Measurements from ENCODE around the gene B3GNT3.
"Not testable (repeated sequence)": the region's sequence is repeated elsewhere in the genome, so short reads cannot be mapped to it uniquely, and the experiment has no call there.

B3GNT3 gene

GRCh38 chr19:17766543-17767131 lies 28.3 kb upstream of the B3GNT3 start:
- no peak for DNase-seq (ENCODE audit: low read depth in 4 of 4, low spot score in 1 of 4)

- DNase-seq (ENCODE audit: low read depth in 4 of 4, low spot score in 1 of 4), result no peak
These were observed 27.4 kb upstream of the B3GNT3 start for GRCh38 chr19:17767559-17767958.

GRCh38 chr19:17770613-17771012 lies 24.3 kb upstream of the B3GNT3 start:
- no peak for DNase-seq (ENCODE audit: low read depth in 4 of 4, low spot score in 1 of 4)

- no peak for DNase-seq (ENCODE audit: low read depth in 4 of 4, low spot score in 1 of 4)
These were observed 22.8 kb upstream of the B3GNT3 start for GRCh38 chr19:17772172-17772571.

GRCh38 chr19:17775245-17775927 lies 19.6 kb upstream of the B3GNT3 start:
- peak in 1 of 4 experiments; percentile 35 for DNase-seq (ENCODE audit: low read depth in 4 of 4, low spot score in 1 of 4)

- no peak for DNase-seq (ENCODE audit: low read depth in 4 of 4, low spot score in 1 of 4)
These were observed 18.7 kb upstream of the B3GNT3 start for GRCh38 chr19:17775991-17776803.

GRCh38 chr19:17777840-17778239 lies 17.1 kb upstream of the B3GNT3 start:
- DNase-seq (ENCODE audit: low read depth in 4 of 4, low spot score in 1 of 4), result not testable (repeated sequence)

GRCh38 chr19:17778251-17778967 lies 16.5 kb upstream of the B3GNT3 start:
- DNase-seq (ENCODE audit: low read depth in 4 of 4, low spot score in 1 of 4), result peak in 3 of 4 experiments; percentile 28 to 48 (median 31)

- no peak for DNase-seq (ENCODE audit: low read depth in 4 of 4, low spot score in 1 of 4)
These were observed 15.7 kb upstream of the B3GNT3 start for GRCh38 chr19:17778968-17779929.

GRCh38 chr19:17780781-17781180 lies 14.2 kb upstream of the B3GNT3 start:
- DNase-seq (ENCODE audit: low read depth in 4 of 4, low spot score in 1 of 4), result no peak

GRCh38 chr19:17783721-17784120 lies 11.2 kb upstream of the B3GNT3 start:
- DNase-seq (ENCODE audit: low read depth in 4 of 4, low spot score in 1 of 4), result not testable (repeated sequence)

- peak; percentile 58 to 66 (median 59) for DNase-seq (ENCODE audit: low read depth in 4 of 4, low spot score in 1 of 4)
These were observed 10.5 kb upstream of the B3GNT3 start for GRCh38 chr19:17784201-17785008.

GRCh38 chr19:17787274-17787913 lies 7.5 kb upstream of the B3GNT3 start:
- no peak for DNase-seq (ENCODE audit: low read depth in 4 of 4, low spot score in 1 of 4)

GRCh38 chr19:17788632-17789031 lies 6.3 kb upstream of the B3GNT3 start:
- DNase-seq (ENCODE audit: low read depth in 4 of 4, low spot score in 1 of 4), result no peak

GRCh38 chr19:17790059-17790780 lies 4.7 kb upstream of the B3GNT3 start:
- no peak for DNase-seq (ENCODE audit: low read depth in 4 of 4, low spot score in 1 of 4)

GRCh38 chr19:17794412-17794730 lies 567 bp upstream of the B3GNT3 start:
- no peak for DNase-seq (ENCODE audit: low read depth in 4 of 4, low spot score in 1 of 4)

- DNase-seq (ENCODE audit: low read depth in 4 of 4, low spot score in 1 of 4), result no peak
These were observed 538 bp downstream of the B3GNT3 start for GRCh38 chr19:17795495-17795856.

GRCh38 chr19:17796013-17796837 lies 1.3 kb downstream of the B3GNT3 start:
- DNase-seq (ENCODE audit: low read depth in 4 of 4, low spot score in 1 of 4), result no peak

Data from stimulated activated CD4-positive, alpha-beta T cell treated with anti-CD3 and anti-CD28 coated beads, Interleukin-1b, Interleukin-23, amount 100 ng/mL, for 24 hours (primary cell).